GM18520 (cell line): ENCODE data around the gene LRRC46.

Experiments
- ATAC-seq: cut with Tn5 transposase; IDR thresholded peaks from one replicate; pipeline ENCODE4 v1.9.1; 2021; ENCODE audit not compliant: unreplicated experiment

The LRRC46 gene

GRCh38 chr17:47829870-47830269 is 1.6 kb upstream of the LRRC46 start:
- ATAC-seq: no peak

GRCh38 chr17:47830396-47831002 is 971 bp upstream of the LRRC46 start:
- no peak for ATAC-seq

GRCh38 chr17:47831934-47832327 is 461 bp downstream of the LRRC46 start:
- ATAC-seq: no peak

GRCh38 chr17:47834756-47835155 is 3.3 kb downstream of the LRRC46 start:
- ATAC-seq: no peak

- no peak for ATAC-seq
Observed at GRCh38 chr17:47836601-47837000, 5.1 kb downstream of the LRRC46 start.

- ATAC-seq: no peak
Observed at GRCh38 chr17:47837401-47838039, 6.0 kb downstream of the LRRC46 start.

- ATAC-seq: no peak
Observed at GRCh38 chr17:47838636-47839035, 7.2 kb downstream of the LRRC46 start.

- no peak for ATAC-seq
Observed at GRCh38 chr17:47839071-47839470, 7.6 kb downstream of the LRRC46 start.

GRCh38 chr17:47840001-47840741 is 8.7 kb downstream of the LRRC46 start:
- ATAC-seq: no peak

- peak; percentile 82 for ATAC-seq
Observed at GRCh38 chr17:47840742-47841487, 9.4 kb downstream of the LRRC46 start, which contains the start of gene SCRN2. Gene SCRN2, minus strand, starts transcription at chr17:47841273. Its CDS starts 430 bp downstream, at chr17:47840843.

- no peak for ATAC-seq
Observed at GRCh38 chr17:47841488-47842291, 10.2 kb downstream of the LRRC46 start.

GRCh38 chr17:47843391-47843730 is 11.9 kb downstream of the LRRC46 start:
- no peak for ATAC-seq

- no peak for ATAC-seq
Observed at GRCh38 chr17:47844227-47844626, 12.8 kb downstream of the LRRC46 start.

GRCh38 chr17:47844814-47845715 is 13.6 kb downstream of the LRRC46 start:
- no peak for ATAC-seq

GRCh38 chr17:47845716-47846075 is 14.2 kb downstream of the LRRC46 start:
- no peak for ATAC-seq

GRCh38 chr17:47846716-47847340 is 15.4 kb downstream of the LRRC46 start:
- ATAC-seq: no peak

GRCh38 chr17:47847341-47848197 is 16.1 kb downstream of the LRRC46 start:
- no peak for ATAC-seq

- no peak for ATAC-seq
Observed at GRCh38 chr17:47848198-47848513, 16.7 kb downstream of the LRRC46 start.

GRCh38 chr17:47850373-47850691 is 18.9 kb downstream of the LRRC46 start:
- ATAC-seq: no peak
